Skeletal muscle satellite cell (primary cell): ENCODE data around the gene TRPV4.

Source experiments
- H3K27me3 ChIP-seq: 2 replicates; pipeline ENCODE4 v1.7.0; 2013; ENCODE audit warnings: low read length; ENCODE audit not compliant: control insufficient read depth, insufficient read depth
- H3K36me3 ChIP-seq: 2 replicates; pipeline ENCODE4 v1.7.0; 2013; ENCODE audit warnings: mild to moderate bottlenecking, control low read depth, low read length; ENCODE audit not compliant: insufficient read depth
- H3K4me1 ChIP-seq: 2 replicates; pipeline ENCODE4 v1.7.0; 2013; ENCODE audit warnings: low read length; ENCODE audit not compliant: control insufficient read depth, insufficient read depth
- H3K4me2 ChIP-seq: 2 replicates; pipeline ENCODE4 v1.7.0; 2013; ENCODE audit warnings: mild to moderate bottlenecking, low read length
- H3K4me3 ChIP-seq: 2 replicates; pipeline ENCODE4 v1.7.0; 2013; ENCODE audit warnings: low read length
- H3K9ac ChIP-seq: 2 replicates; pipeline ENCODE4 v1.7.0; 2013; ENCODE audit warnings: mild to moderate bottlenecking, low read depth, low read length, moderate library complexity
- H3K9me3 ChIP-seq: replicated peaks from 2 replicates; pipeline ENCODE4 v1.7.0; 2013; ENCODE audit warnings: mild to moderate bottlenecking, control low read depth, low read length

Gene TRPV4

DNA sequence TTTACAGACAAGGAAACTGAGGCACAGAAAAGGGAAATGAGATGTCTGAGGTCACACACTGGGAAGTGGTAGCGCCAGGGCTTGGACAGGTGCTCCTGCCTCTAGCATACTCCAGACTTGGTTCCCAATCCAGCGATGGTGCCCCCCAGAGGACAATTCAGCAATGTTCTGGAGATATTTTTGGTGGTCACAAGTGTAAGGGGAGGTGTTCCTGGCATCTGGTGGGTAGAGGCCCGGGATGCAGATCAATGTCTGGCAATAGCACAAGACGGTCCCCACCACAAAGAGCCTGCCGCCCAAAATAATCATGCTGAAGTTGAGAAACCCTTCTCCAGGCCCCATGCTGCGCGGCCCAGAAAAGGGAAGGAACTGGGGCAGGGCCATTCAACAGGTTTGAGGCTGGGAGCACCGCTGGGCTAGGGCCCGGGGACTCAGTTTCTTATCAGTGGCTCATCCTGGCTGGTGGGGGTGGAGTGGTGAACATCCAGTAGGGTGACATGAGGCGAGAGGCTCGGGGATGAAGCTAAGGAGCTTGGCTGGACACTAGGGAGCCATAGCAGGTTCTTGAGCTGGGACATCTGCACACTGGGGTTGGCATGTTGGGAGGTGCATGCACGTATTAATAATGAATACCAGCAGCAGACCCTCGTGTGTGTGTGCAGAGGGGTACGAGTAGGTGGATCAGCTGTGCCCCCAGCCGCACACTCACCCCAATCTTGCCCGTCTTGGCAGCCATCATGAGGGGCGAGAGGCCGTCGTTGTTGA lies 35.1 kb downstream of the TRPV4 start:
- Histone ChIP-seq H3K4me3 (no peak overlapping the region), H3K36me3 (no peaks in the 10 kb centered on the region), H3K27me3 (no peaks in the 10 kb centered on the region), H3K4me1 (peaks cover 6% of the 10 kb centered on the region), H3K9me3 (no peaks in the 10 kb centered on the region), H3K9ac (no peak overlapping the region), H3K4me2 (no peak overlapping the region)

DNA sequence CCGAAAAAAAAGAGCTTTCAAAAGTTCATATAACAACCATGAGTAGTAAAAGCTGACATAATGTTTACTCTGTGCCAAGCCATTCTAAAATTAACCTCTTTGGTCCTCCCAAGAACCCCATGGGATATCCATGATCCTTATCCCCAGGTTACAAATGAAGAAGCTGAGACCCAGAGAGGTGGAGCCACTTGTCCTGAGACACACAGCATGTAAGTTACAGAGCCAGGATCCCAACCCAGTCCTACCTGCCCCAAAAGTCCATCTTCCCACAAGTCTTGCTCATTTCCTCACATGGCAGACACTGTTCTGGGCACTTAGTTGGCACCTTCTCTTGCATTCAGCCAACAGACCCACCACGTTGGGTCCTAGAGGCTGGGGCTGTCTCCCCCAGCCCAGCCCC lies 37.1 kb downstream of the TRPV4 start:
- Histone ChIP-seq H3K4me3 (no peak overlapping the region), H3K9ac (no peak overlapping the region), H3K9me3 (no peaks in the 10 kb centered on the region), H3K4me2 (no peak overlapping the region), H3K27me3 (no peaks in the 10 kb centered on the region), H3K36me3 (no peaks in the 10 kb centered on the region), H3K4me1 (peaks cover 6% of the 10 kb centered on the region)

DNA sequence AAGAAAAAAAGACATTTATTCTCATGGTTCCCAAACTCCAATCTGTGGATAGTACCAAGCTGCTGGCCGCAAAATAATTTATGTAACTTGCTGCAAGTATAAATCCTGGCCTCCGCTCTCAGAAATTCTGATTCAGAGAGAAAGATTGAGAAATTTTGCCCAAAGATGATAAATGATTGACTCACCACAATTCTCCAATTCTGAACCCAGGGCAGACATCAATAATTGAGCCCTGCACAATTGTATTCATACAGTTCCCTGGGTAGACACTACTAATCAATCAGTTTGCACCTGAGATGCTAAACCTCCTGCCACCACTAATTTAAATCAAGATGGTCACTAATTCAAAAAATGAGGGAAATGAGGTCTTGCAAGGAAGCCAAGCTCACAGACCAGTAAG lies 38.2 kb downstream of the TRPV4 start:
- H3K36me3 ChIP-seq, result no peaks in the 10 kb centered on the region
- H3K4me3 ChIP-seq, result no peak overlapping the region

DNA sequence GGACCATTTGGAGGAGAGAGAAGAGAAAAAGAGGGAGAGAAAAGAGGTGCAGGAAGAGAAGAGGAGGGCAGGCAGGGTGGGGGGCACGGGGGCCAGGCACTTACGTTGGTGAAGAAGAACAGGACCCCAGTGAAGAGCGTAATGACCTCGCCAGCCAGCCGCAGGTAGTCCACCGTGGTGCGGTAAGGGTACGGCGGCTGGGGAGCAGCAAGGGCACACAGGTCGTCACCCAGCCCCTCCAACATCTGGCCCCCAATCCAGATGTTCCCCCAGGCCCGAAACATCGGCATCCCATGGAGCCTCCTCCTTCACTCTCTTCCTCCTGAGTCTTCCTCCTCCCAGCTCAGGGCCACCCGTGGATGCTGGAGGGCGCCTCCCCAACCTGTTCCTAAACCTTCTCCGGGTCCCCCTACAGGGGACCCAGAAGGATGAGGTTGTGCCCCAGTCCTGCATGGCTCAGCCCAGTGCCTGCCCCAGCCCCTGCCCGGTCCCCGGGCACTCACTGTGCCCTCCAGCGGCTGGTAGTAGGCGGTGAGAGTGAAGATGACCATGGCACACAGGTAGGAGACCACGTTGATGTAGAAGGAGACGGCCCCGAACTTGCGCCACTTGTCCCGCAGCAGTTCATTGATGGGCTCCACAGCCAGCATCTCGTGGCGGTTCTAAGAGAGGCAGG lies 39.2 kb downstream of the TRPV4 start:
- no peaks in the 10 kb centered on the region for H3K9me3 ChIP-seq
- no peaks in the 10 kb centered on the region for H3K36me3 ChIP-seq
- H3K27me3 ChIP-seq, result no peaks in the 10 kb centered on the region
- peaks cover 6% of the 10 kb centered on the region for H3K4me1 ChIP-seq
- H3K4me2 ChIP-seq, result no peak overlapping the region
- no peak overlapping the region for H3K9ac ChIP-seq
- H3K4me3 ChIP-seq, result no peak overlapping the region

More for the DNA sequence above, 38.2 kb downstream of the TRPV4 start:
- H3K27me3 ChIP-seq, result no peaks in the 10 kb centered on the region
- H3K4me1 ChIP-seq, result peaks cover 6% of the 10 kb centered on the region
- no peaks in the 10 kb centered on the region for H3K9me3 ChIP-seq
- H3K9ac ChIP-seq, result no peak overlapping the region
- no peak overlapping the region for H3K4me2 ChIP-seq

DNA sequence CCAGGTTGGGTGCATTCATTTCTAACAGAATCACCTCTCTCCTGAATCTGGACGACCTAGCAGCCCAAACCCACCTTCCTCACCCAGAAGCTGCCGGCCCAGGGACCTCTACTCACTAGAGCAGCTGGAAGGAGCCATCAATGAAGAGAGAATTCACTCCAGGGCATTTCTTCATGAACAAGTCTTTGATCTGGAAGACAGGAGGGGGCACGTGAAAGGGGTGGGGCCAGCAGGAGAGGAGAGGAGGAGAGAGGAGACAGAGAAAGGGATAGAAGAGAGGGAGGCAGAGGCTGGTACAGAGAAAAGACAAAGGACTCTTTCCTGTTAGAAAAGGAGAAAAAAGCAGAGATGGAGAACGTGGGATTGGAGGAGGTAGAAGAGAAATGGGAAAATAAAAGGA lies 39.8 kb downstream of the TRPV4 start:
- peaks cover 6% of the 10 kb centered on the region for H3K4me1 ChIP-seq
- no peaks in the 10 kb centered on the region for H3K9me3 ChIP-seq
- H3K27me3 ChIP-seq, result no peaks in the 10 kb centered on the region
- no peak overlapping the region for H3K4me3 ChIP-seq
- H3K4me2 ChIP-seq, result no peak overlapping the region
- H3K36me3 ChIP-seq, result no peaks in the 10 kb centered on the region
- no peak overlapping the region for H3K9ac ChIP-seq

DNA sequence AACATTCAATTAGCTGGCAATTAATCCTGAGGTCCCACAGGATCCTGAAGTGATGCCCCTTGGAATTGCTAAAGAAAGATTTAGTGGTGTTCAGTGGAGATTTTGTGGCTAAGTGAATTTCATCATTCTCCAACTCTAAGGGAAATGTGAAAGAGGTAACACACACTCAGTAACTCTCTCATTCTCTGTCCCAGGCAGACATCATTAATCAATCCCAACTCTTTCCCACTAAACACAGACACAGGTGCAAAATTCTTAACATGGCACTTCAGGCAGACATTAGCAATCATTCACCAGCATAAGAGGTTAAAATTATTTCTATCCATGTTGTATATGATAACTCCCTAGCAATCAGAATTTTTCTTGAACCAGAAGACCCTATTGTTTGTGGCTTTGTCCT lies 40.2 kb downstream of the TRPV4 start:
- Histone ChIP-seq H3K27me3 (no peaks in the 10 kb centered on the region), H3K9ac (no peak overlapping the region), H3K4me2 (no peak overlapping the region), H3K4me3 (no peak overlapping the region), H3K36me3 (no peaks in the 10 kb centered on the region), H3K9me3 (no peaks in the 10 kb centered on the region), H3K4me1 (peaks cover 6% of the 10 kb centered on the region)

DNA sequence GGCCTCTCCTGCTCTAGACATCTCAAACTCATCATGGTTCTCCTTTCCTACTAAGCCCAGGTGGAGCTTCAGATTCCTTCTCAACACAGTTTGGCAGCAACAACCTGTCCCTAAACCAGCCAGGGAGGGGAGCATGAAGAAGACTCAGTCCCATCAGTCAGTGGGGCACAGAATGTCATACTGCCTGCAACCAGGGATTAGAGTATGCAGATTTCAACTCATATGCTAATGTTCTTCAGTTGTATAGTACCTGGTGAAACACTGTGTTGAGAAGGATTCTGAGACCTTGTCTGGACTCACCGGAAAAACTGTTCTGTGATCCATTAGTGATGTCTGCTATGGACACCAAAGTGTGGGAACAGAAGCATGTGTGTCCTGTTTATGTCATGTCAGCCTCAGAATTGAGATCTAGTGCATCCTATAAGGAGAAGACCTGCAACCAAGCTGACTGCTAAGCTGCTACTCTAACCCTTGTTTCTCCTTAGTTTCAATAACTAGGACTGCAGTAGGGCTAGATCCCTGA lies 43.6 kb downstream of the TRPV4 start:
- Histone ChIP-seq H3K4me2 (no peak overlapping the region), H3K9ac (no peak overlapping the region), H3K27me3 (no peaks in the 10 kb centered on the region), H3K4me1 (peaks cover 4% of the 10 kb centered on the region), H3K4me3 (no peak overlapping the region), H3K9me3 (no peaks in the 10 kb centered on the region), H3K36me3 (no peaks in the 10 kb centered on the region)

DNA sequence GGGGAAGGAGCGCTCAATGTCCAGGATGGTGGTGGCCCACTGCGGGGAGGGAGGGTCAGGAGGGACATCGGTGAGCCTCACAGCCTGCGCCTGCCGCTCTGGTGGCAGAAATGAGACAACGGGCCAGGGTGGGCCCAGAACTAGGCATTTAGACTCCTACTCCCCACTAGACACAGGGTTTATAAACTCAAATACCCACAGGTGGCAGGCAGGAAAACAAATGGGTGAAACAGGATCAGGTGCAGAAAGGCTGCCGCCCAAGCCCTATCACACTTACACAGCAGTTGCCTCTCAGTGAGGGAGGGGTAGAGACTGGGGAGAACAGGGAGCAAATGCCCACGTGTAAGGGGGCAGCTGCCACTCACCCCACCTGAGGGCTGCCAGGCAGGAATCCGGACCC lies 46.4 kb downstream of the TRPV4 start:
- Histone ChIP-seq H3K4me1 (no peaks in the 10 kb centered on the region), H3K4me3 (no peak overlapping the region), H3K27me3 (no peaks in the 10 kb centered on the region), H3K9me3 (no peaks in the 10 kb centered on the region), H3K36me3 (no peaks in the 10 kb centered on the region), H3K9ac (no peak overlapping the region), H3K4me2 (no peak overlapping the region)

DNA sequence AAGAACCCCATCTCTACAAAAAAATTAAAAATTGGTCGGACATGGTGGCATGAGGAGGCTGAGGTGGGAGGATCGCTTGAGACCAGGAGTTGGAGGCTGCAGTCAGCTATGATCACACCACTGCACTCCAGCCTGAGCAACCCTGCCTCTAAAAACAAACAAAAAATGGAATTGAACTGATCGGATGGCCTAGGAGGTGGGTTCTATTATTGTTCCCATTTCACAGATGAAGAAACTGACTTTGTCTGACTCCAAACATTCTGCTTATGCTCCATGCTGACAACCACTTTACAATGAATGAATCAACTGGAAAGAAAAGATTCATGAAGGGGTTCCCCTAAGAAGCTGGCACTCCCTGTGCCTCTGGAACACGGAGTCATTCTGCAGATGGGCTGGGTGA lies 47.3 kb downstream of the TRPV4 start:
- Histone ChIP-seq H3K4me1 (no peaks in the 10 kb centered on the region), H3K9me3 (no peaks in the 10 kb centered on the region), H3K4me3 (no peak overlapping the region), H3K4me2 (no peak overlapping the region), H3K9ac (no peak overlapping the region), H3K27me3 (no peaks in the 10 kb centered on the region), H3K36me3 (no peaks in the 10 kb centered on the region)

DNA sequence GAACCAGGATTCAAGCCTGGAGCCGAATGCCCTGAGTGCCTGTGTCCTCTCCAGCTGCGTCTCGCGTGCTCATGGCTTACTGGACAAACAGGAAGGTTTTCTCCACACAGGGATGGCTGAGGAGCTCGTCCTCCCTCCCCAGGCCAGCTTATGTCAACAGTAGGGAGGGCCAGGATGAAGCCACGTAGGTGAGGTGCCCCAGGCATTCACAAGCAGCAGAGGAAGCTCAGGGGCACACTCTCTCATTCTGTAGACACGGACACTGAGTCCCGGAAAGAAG lies 49.3 kb downstream of the TRPV4 start:
- H3K9ac ChIP-seq, result no peak overlapping the region
- no peaks in the 10 kb centered on the region for H3K9me3 ChIP-seq
- no peaks in the 10 kb centered on the region for H3K4me1 ChIP-seq
- no peaks in the 10 kb centered on the region for H3K36me3 ChIP-seq
- no peaks in the 10 kb centered on the region for H3K27me3 ChIP-seq
- H3K4me3 ChIP-seq, result no peak overlapping the region
- no peak overlapping the region for H3K4me2 ChIP-seq

DNA sequence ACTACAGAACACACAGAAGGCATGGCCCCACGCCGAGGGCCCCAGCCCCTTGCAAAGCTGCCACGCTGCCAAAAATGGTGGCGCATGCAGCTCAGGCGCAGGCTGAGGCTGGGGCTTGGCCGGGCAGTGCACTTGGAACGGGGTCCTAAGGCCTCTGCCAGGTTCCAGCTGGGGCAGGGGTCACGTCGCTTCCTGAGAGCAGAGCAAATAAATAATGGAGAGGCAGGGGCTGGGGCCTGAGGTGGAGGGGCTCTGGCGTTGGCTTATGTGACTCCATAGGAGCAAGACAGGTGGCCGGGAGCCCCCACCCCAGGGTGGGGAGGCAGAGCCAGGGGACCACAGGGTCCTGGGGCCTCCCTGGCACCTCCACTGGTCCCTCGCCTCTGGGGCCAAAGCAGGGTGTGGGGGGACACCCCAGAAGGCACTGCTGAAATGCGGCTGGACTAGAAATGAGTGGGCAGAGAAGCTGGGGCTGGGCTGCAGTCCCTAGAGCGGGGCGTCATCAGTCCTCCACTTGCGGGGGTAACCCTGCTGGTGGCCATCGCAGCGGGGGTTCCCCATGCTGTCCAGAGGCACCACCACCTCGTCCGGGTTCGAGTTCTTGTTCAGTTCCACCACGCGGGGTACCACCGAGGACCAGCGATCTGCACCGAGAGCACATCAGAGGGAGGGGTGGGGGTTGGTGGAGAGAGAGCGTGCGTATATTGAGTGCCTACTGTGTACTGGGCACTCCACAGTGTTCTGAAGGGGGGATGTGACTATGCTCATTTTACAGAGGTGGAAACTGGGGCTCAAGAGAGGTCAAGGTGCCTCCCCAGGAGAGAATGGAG lies 49.8 kb downstream of the TRPV4 start:
- H3K9me3 ChIP-seq, result no peaks in the 10 kb centered on the region
- no peak overlapping the region for H3K4me3 ChIP-seq
- no peaks in the 10 kb centered on the region for H3K27me3 ChIP-seq

More for the DNA sequence above, 49.8 kb downstream of the TRPV4 start:
- no peak overlapping the region for H3K9ac ChIP-seq
- H3K36me3 ChIP-seq, result no peaks in the 10 kb centered on the region
- no peak overlapping the region for H3K4me2 ChIP-seq
- H3K4me1 ChIP-seq, result no peaks in the 10 kb centered on the region
